ENCODE measurements around the gene RARB.

RARB gene

GRCh38 chr3:25576831-25577454 lies 148.9 kb downstream of the RARB start:
- no peak for DNase-seq (ENCODE audit: low read depth in 2 of 2)

DNA sequence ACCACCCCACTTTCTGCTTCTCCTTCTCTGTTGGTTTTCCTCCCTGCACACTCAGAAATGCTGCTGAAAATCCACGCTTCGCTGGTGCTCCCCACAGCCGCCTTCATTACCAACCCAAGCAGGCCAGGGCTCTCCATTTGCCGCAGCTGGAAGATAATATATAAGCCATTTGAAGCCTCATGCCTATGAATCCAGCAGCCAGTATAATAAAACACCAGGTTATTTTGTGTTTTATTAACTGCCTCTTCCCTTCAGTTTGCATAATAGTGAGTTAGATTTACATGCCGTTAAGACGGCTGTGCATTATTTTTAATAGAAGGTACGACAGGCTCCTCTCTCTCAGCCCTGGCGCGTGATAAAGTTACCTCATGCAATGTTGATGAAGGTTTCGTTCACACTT lies 150.0 kb downstream of the RARB start:
- no peak for DNase-seq (ENCODE audit: low read depth in 2 of 2)

DNA sequence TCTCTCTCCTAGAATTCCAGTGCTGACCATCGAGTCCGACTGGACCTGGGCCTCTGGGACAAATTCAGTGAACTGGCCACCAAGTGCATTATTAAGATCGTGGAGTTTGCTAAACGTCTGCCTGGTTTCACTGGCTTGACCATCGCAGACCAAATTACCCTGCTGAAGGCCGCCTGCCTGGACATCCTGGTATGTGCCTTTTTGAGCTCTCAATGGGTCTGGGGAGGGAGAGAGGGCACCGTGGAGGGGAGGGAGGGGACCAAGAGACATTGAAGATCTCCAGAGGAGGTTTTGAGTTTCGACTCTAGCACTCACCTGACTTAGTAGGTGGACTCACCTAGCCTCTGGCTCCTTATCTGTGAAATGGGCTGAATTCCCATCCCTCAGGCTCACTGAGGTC lies 152.5 kb downstream of the RARB start:
- DNase-seq (ENCODE audit: low read depth in 2 of 2) = no peak

- DNase-seq (ENCODE audit: low read depth in 2 of 2) = no peak
Measured at GRCh38 chr3:25581335-25581734, 153.3 kb downstream of the RARB start.

DNA sequence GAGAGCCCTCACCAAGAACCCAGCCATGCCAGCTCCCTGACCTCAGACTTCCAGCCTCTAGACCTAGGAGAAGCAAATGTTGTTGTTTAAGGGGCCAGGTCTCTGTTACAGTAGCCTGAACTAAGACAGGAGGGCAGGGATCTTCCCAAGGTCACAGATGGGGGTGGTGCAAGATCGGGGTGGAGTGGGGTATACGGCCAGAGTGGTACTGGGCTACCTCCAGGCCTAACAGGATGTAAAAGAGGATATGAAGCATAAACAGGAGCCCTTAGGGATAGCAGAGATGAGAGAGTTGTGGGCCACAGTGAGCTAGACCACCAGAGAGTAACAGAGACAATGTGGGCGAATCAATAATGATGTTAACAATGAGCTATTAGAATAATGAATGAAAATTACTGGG lies 153.8 kb downstream of the RARB start:
- no peak for DNase-seq (ENCODE audit: low read depth in 2 of 2)

DNA sequence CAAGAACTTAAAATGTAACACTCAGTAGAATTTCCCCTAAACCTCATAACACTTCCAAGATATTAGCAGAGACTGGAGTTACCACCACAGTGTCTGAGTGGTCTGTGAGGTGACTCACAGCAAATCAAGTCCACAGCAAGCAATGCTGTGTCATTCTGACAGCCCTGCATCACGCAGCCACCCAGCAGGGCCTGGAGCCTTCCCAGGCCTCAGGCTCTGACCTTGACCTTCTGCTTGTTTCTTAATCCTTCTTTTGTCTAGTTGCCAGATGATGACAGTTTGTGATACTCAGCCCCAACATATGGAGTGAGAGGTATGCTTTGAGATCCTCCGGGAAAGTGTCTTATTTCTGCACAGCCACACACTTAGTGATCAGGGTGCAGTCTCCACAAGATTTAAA lies 154.2 kb downstream of the RARB start:
- DNase-seq (ENCODE audit: low read depth in 2 of 2) = no peak

- no peak for DNase-seq (ENCODE audit: low read depth in 2 of 2)
Measured at GRCh38 chr3:25583343-25583742, 155.3 kb downstream of the RARB start.

- no peak for DNase-seq (ENCODE audit: low read depth in 2 of 2)
Measured at GRCh38 chr3:25584011-25584789, 156.1 kb downstream of the RARB start.

DNA sequence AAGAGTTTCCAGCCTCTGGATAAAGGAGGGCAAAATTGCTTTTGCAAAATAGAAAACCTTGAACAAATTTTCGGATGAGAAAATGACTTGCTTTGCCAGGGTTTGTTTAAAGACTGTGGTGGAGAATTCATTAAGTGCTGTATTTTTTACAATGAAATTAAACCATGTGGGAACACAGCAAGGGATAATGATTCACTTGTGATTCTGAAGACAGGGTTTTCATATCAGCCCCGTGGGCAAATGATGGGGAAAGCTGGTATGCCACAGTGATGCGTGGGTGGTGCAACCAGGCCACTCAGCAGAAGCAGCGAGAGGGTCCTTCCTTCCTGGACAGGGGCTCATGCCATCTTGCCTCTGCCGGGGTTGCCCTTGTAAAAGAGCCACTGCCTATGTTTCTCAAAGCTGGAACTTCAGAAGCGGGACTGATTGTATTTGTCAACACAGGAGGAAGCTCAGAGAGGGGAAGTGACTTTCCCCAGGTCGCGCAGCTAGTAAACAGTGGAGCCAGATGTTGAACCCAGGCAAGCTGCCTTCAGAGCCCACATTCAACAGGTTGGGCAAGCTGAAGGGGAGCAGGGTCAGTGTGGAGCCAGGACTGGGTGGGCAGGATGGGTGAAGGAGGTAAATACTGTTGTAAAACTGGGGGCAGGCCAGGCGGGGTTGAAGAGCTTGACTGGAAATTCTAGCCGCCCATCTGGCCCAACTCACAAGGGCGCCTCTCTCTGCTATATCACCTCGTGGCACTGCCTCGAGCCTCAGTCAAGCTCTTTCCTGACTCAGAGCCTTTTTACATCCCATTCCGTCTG lies 157.5 kb downstream of the RARB start:
- DNase-seq (ENCODE audit: low read depth in 2 of 2) = no peak

DNA sequence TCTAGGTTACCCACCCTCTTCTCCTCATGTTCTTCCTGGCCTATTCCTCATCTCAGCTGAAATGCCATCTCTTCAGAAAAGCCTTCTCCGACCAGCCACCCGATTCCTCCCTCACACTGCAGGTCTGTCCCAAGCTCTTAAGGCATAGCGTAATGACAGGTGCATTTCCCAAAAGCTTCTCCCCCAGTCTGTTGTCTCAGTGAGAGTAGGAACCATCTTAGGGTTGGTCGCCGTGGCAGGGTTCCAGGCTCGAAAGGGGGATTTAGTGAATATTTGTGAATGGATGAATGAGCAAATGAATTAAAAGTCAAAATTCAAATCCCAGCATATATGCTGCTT lies 158.1 kb downstream of the RARB start:
- DNase-seq (ENCODE audit: low read depth in 2 of 2) = no peak

DNA sequence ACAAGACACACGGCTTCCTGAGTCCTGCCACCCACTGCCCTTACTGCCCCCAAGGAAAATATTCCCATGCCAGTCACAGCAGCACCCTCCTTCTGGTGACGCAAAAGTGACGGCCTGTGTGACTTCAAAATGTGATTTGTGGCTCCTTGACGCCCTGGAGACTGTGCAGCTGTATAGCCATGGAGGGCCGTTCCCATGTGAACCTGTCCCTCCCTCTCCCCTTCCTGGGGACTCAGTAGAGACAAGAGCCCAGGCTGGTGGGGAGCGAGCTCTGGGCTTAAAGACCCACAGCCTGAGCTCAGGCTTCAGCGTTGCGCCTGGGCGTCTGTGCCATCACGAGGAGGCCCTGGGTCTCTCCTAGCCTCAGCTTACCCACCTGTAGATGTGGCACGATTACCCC lies 158.5 kb downstream of the RARB start:
- DNase-seq (ENCODE audit: low read depth in 2 of 2) = no peak

GRCh38 chr3:25587094-25587493 lies 159.0 kb downstream of the RARB start:
- DNase-seq (ENCODE audit: low read depth in 2 of 2) = no peak

- DNase-seq (ENCODE audit: low read depth in 2 of 2) = no peak
Measured at GRCh38 chr3:25587526-25587925, 159.5 kb downstream of the RARB start.

DNA sequence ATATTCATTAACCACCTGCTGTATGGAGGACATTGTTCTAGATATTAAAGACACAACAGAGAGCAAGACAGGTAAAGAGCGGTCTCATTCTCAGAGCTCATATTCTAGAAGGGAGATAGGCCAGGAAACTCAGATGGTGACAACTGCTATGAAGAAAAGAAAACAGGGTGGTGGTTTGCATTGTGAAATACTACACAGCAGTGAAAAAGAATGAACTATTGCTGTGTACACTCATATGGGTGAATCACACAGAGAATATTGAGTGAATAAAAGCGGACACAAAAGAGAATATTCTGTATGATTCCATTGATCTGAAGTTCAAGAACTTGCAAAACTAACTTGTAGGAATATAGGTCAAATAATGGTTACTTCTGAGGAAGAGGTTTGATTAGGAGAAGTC lies 159.9 kb downstream of the RARB start:
- no peak for DNase-seq (ENCODE audit: low read depth in 2 of 2)

GRCh38 chr3:25588441-25589103 lies 160.5 kb downstream of the RARB start:
- no peak for DNase-seq (ENCODE audit: low read depth in 2 of 2)

- no peak for DNase-seq (ENCODE audit: low read depth in 2 of 2)
Measured at GRCh38 chr3:25589104-25589782, 161.2 kb downstream of the RARB start.

DNA sequence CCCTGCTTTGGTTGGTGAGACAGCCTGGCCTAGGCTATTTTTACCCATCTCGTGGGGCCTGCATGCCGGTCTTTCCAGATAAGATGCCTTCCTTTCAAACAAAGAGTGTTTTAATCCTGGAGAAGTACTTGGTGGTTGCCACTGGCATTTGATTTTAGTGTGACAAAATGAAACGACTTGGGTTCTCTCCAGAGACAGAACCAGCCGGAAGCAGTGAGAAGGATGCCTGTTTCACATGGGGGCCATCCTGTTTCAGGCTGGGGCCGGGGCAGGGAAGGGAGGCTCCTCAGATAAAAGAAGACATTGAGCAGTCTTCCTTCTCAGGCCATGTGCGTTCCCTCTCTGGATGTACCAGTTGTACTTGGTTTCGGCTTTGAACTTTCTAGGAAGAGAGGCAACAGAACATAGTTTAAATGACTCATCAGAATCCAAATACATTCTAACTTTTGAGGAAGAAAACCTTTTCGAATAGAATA lies 161.8 kb downstream of the RARB start:
- no peak for DNase-seq (ENCODE audit: low read depth in 2 of 2)

GRCh38 chr3:25592510-25592968 lies 164.5 kb downstream of the RARB start:
- no peak for DNase-seq (ENCODE audit: low read depth in 2 of 2)

GRCh38 chr3:25593001-25593400 lies 164.9 kb downstream of the RARB start:
- no peak for DNase-seq (ENCODE audit: low read depth in 2 of 2)

DNA sequence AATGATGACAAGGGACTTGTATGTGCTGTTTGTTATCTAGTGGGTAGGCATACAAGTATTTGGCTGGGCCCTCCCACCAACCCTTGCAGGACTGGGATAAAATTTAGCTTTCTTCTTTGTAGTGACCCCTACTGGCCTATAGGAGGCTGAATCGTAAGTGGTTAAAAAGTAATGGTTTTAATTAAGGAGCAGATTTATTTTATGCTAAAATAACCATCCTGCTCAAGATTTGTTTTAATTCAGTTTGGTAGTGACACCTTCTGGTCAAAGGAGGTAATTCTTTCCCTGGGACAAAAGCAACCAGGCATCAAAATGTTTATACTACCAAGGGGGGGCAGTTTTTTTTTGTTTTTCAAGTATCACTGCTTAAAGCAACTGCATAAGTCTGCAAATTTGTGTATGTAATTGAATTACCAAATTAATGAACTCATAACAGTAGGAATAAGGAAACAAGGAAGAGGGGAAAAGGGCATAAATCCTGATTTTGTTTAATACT lies 166.0 kb downstream of the RARB start:
- DNase-seq (ENCODE audit: low read depth in 2 of 2) = no peak

- no peak for DNase-seq (ENCODE audit: low read depth in 2 of 2)
Measured at GRCh38 chr3:25597535-25598101, 169.6 kb downstream of the RARB start.

All from stimulated activated CD8-positive, alpha-beta memory T cell treated with anti-CD3 and anti-CD28 coated beads, Interleukin-2, amount 100 ng/mL, for 48 hours (primary cell).